RWPE2 (cell line): ENCODE results near the gene TGFBR3L.

ENCODE experiments used
- ATAC-seq: fragments of 200-7000 bp; cut with Tn5 transposase; 3 replicates; pipeline ENCODE4 v1.9.1; 2021; ENCODE audit warnings: low read depth
- DNase-seq: peaks from one replicate; pipeline ENCODE4 v3.0.0-alpha.2; 2020; ENCODE audit warnings: low spot score
- H3K27ac ChIP-seq: fragments of 450-650 bp; 2 replicates; pipeline ENCODE4 v1.5.1; 2017; ENCODE audit warnings: mild to moderate bottlenecking; ENCODE audit not compliant: poor library complexity, severe bottlenecking
- H3K27me3 ChIP-seq: fragments of 250-450 bp; sonication (Bioruptor Pico); 2 replicates; pipeline ENCODE4 v1.5.1; 2021; ENCODE audit warnings: mild to moderate bottlenecking, moderate library complexity; ENCODE audit not compliant: insufficient read depth, poor library complexity, severe bottlenecking
- H3K36me3 ChIP-seq: fragments of 250-450 bp; sonication (Bioruptor Pico); 2 replicates; pipeline ENCODE4 v1.5.1; 2020; ENCODE audit warnings: low read depth, mild to moderate bottlenecking, moderate library complexity
- H3K4me1 ChIP-seq: fragments of 250-450 bp; sonication (Bioruptor Pico); 2 replicates; pipeline ENCODE4 v1.5.1; 2021; ENCODE audit warnings: mild to moderate bottlenecking, moderate library complexity; ENCODE audit not compliant: insufficient read depth, poor library complexity, severe bottlenecking
- H3K4me3 ChIP-seq: fragments of 250-450 bp; sonication (Bioruptor Pico); 2 replicates; pipeline ENCODE4 v1.5.1; 2021; ENCODE audit warnings: mild to moderate bottlenecking, moderate library complexity; ENCODE audit not compliant: severe bottlenecking
- H3K9me3 ChIP-seq: fragments of 250-450 bp; sonication (Bioruptor Pico); 2 replicates; pipeline ENCODE4 v1.5.1; 2021; ENCODE audit warnings: mild to moderate bottlenecking, moderate library complexity; ENCODE audit not compliant: severe bottlenecking
- CTCF ChIP-seq: fragments of 450-650 bp; IDR thresholded peaks from one replicate; pipeline ENCODE4 v1.5.1; 2017; ENCODE audit warnings: mild to moderate bottlenecking, moderate library complexity; ENCODE audit not compliant: poor library complexity, severe bottlenecking

TGFBR3L gene

GRCh38 chr19:7904074-7905020 lies 10.3 kb upstream of the TGFBR3L start:
- H3K36me3 ChIP-seq = peaks cover 18% of the 10 kb centered on the region
- H3K4me1 ChIP-seq = peaks cover 13% of the 10 kb centered on the region
- H3K4me3 ChIP-seq = peak overlapping the region; percentile 75
- TF ChIP-seq CTCF = no peak
- no peaks in the 10 kb centered on the region for H3K27me3 ChIP-seq
- no peaks in the 10 kb centered on the region for H3K9me3 ChIP-seq
- peak overlapping the region; percentile 67 for H3K27ac ChIP-seq
- ATAC-seq = no peak
- peak; percentile 41 for DNase-seq

GRCh38 chr19:7905268-7905667 lies 9.4 kb upstream of the TGFBR3L start:
- no peak for TF ChIP-seq CTCF
- ATAC-seq = no peak
- DNase-seq = peak; percentile 50
- Histone ChIP-seq H3K27ac (peak overlapping the region; percentile 67), H3K4me1 (peaks cover 13% of the 10 kb centered on the region), H3K36me3 (peaks cover 17% of the 10 kb centered on the region), H3K27me3 (no peaks in the 10 kb centered on the region), H3K4me3 (no peak overlapping the region), H3K9me3 (no peaks in the 10 kb centered on the region)

- H3K27me3 ChIP-seq = no peaks in the 10 kb centered on the region
- DNase-seq (no peak), ATAC-seq (no peak)
- H3K4me3 ChIP-seq = no peak overlapping the region
- peaks cover 13% of the 10 kb centered on the region for H3K4me1 ChIP-seq
- no peaks in the 10 kb centered on the region for H3K9me3 ChIP-seq
- peaks cover 22% of the 10 kb centered on the region for H3K36me3 ChIP-seq
- H3K27ac ChIP-seq = no peak overlapping the region
- no peak for TF ChIP-seq CTCF
Measured at GRCh38 chr19:7905859-7906258, 8.8 kb upstream of the TGFBR3L start.

GRCh38 chr19:7907122-7907521 lies 7.5 kb upstream of the TGFBR3L start:
- Histone ChIP-seq H3K27me3 (no peaks in the 10 kb centered on the region), H3K27ac (no peak overlapping the region), H3K4me1 (peaks cover 8% of the 10 kb centered on the region), H3K4me3 (no peak overlapping the region), H3K9me3 (no peaks in the 10 kb centered on the region), H3K36me3 (peaks cover 32% of the 10 kb centered on the region)
- ATAC-seq (no peak), DNase-seq (peak; percentile 61)
- TF ChIP-seq CTCF = no peak

GRCh38 chr19:7907544-7907943 lies 7.1 kb upstream of the TGFBR3L start:
- ATAC-seq = no peak
- peak; percentile 47 for DNase-seq
- no peaks in the 10 kb centered on the region for H3K9me3 ChIP-seq
- TF ChIP-seq CTCF = no peak
- peaks cover 33% of the 10 kb centered on the region for H3K36me3 ChIP-seq
- H3K4me1 ChIP-seq = peaks cover 5% of the 10 kb centered on the region
- H3K27ac ChIP-seq = no peak overlapping the region
- no peak overlapping the region for H3K4me3 ChIP-seq
- no peaks in the 10 kb centered on the region for H3K27me3 ChIP-seq
